Measurements from ENCODE around the gene ELOVL5.

- TF ChIP-seq CTCF (IDR thresholded peaks at IDR 0.05; ENCODE audit: insufficient read depth, low read depth, low read length) = no peak
- no peak for TF ChIP-seq EZH2 (IDR thresholded peaks at IDR 0.05; ENCODE audit: insufficient read depth, low read length)
These were observed 1.4 kb downstream of the ELOVL5 start for GRCh38 chr6:53347250-53347920.

Data from astrocyte (in vitro differentiated cells and primary cell).